Peyer's patch (tissue), 4 donors: ENCODE measurements around the gene DZANK1.

Experiments used
- CTCF ChIP-seq, 6 experiments: fragments of 450-650 bp in 4 of 6; fragments of 200-600 bp in 2 of 6; sonication (generic) in 1 of 6; IDR thresholded peaks; one replicate each; pipeline ENCODE4 v1.5.1; 2017 to 2019; ENCODE audit warnings: antibody characterized with exemption in 6 of 6, mild to moderate bottlenecking in 3 of 6, moderate library complexity in 1 of 6
- POLR2A ChIP-seq, 2 donors: fragments of 450-650 bp; IDR thresholded peaks; one replicate each; pipeline ENCODE4 v1.5.1; 2017; ENCODE audit warnings: antibody characterized with exemption in 2 of 2, mild to moderate bottlenecking in 2 of 2, moderate library complexity in 2 of 2

GRCh38 chr20:18416486-18416885 lies 50.3 kb downstream of the DZANK1 start:
- TF ChIP-seq CTCF (IDR thresholded peaks at IDR 0.05) (no peak), POLR2A (IDR thresholded peaks at IDR 0.05) (no peak)
